Measurements from ENCODE around the gene GARS1. TPM values are rescaled to one million over a fixed set of nuclear protein-coding genes. Genes with fewer than 3 reads are reported as not detected.
A peak's percentile ranks its signal among the peaks of the same experiment; 100 is the strongest.

Gene GARS1
- total RNA-seq, 1 donor from 2014 or later = 37.0 TPM

- ATAC-seq (no peak), DNase-seq (ENCODE audit: low spot score) (no peak)
These were observed 79.7 kb downstream of the GARS1 start for GRCh38 chr7:30674420-30674819.

- ATAC-seq (no peak), DNase-seq (ENCODE audit: low spot score) (no peak)
These were observed 80.2 kb downstream of the GARS1 start for GRCh38 chr7:30674876-30675275.

- no peak for ATAC-seq
- no peak for DNase-seq (ENCODE audit: low spot score)
These were observed 84.1 kb downstream of the GARS1 start for GRCh38 chr7:30678805-30679204.

GRCh38 chr7:30679664-30680063 is 85.0 kb downstream of the GARS1 start:
- DNase-seq (ENCODE audit: low spot score) = no peak
- ATAC-seq = no peak

DNA sequence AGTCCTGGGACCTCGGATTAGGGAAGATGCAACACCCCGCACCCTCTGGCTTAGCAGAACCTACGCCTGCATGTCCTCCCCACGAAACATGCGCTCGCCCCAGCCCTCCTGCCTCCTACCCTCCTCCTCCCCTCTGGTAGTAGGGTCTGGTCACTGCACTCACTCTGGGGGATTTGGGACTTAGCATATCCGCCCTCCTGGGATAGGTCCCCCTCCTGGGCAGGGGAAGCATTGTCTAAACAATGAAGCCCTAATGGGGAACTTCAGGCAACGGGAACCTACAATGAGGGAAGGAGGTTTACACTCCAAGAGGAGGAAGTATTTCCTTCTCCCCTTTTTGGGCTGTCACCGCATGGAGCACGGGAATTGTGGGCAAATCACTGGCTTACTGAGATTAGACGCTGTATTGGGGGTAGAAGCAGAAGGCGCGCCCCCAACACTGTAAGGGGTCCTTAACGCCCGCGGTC is 86.7 kb downstream of the GARS1 start:
- ATAC-seq (no peak), DNase-seq (ENCODE audit: low spot score) (no peak)

DNA sequence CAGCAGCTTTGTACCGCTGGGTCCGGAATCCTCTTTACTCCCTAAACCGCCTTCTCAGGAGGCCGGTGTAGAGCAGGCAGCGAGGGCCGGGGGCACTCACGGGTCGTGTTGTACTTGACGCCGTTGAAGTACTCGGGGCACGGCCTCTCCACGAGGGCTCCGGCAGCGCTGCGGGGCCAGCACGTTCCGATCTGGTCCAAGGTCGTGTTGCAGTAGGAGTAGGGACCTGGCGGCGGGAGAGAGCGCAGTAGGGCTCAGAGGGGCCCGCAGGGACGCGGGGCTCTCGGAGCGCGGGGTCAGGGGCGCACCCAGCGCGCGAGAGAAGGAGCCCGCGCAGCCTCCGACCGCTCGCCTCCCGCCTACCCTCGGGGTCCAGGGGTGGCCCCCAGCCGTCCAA is 87.1 kb downstream of the GARS1 start:
- DNase-seq (ENCODE audit: low spot score) = no peak
- ATAC-seq = peak; percentile 47

- ATAC-seq = peak; percentile 38
- DNase-seq (ENCODE audit: low spot score) = no peak
These were observed 87.8 kb downstream of the GARS1 start, which contains the start of gene CRHR2 for GRCh38 chr7:30682212-30683083. Gene CRHR2 (minus strand): TSS chr7:30682456. CDS start chr7:30682280, 176 bp downstream.

- no peak for DNase-seq (ENCODE audit: low spot score)
- ATAC-seq = no peak
These were observed 88.6 kb downstream of the GARS1 start for GRCh38 chr7:30683306-30683705.

Other genes starting within 250 kb of the GARS1 start
- gene NOD1, start 116.1 kb upstream of the GARS1 start, total RNA-seq = 1.8 TPM
- 15.5 TPM for gene GGCT, start 90.0 kb upstream of the GARS1 start, total RNA-seq
- not detected for gene CRHR2, start 87.6 kb downstream of the GARS1 start, total RNA-seq
- 21.5 TPM for gene INMT, start 157.3 kb downstream of the GARS1 start, total RNA-seq
- gene MINDY4, start 176.5 kb downstream of the GARS1 start, total RNA-seq = 2.3 TPM

Data from left lobe of liver (tissue), 2 donors.